HG02759 (cell line): ENCODE measurements around the gene FLYWCH1.

ENCODE experiments used
- ATAC-seq: cut with Tn5 transposase; IDR thresholded peaks from one replicate; pipeline ENCODE4 v1.9.1; 2021; ENCODE audit warnings: mild to moderate bottlenecking, moderate library complexity; ENCODE audit not compliant: unreplicated experiment

FLYWCH1 gene

DNA sequence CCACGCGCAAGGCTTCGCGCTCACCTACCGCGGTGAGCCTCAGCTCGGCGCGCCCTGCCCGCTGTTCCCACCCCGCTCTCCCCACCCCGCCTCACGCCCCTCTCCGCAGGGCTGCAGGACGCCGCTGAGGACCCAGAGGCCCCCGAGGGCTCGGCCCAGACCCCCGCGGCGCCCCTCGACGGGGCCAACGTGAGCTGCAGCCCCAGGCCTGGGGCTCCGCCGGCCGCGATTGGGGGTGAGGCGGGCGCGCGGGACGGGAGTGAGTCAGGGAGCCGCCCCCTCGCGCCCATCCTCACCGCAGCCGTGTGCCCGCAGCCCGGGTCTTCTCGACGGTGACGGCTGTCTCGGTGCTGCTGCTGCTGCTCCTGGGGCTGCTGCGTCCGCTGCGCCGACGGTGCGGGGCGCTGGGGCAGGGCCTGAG is 55.5 kb downstream of the FLYWCH1 start:
- no peak for ATAC-seq

DNA sequence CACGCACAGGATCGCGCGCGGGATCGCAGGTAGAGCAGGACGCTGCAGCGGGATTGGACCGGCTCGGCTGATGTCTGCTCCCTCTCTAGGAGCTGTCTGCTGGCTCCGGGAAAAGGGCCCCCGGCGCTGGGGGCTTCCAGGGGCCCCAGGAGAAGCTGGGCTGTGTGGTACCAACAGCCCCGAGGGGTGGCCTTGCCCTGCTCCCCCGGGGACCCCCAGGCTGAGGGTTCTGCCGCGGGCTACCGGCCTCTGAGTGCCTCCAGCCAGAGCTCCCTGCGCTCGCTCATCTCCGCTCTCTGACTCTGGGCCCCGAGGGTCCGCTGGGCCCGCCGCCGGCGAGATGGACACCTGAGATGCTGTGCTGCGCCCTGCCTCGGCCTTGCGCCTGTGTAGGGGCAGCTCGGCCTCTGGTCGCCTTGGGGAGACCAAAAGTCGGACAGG is 56.0 kb downstream of the FLYWCH1 start:
- no peak for ATAC-seq

DNA sequence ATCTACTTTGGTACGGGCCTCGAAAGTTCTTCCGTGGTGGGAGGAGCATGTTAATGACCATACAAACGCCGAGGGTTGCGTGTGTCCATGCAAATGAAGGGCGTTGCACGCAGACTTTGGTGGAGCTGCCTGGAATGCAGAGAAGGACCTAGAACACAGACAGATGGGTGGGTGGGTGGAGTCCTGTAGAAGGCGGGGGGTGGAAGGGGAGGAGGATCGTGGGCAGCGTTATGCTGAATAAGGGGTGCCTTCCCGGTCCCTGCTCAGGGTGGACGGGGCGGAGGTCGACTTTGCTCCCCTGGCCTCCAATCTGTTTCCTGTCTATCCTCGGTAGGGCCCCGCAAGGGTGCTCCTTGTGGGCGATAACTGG is 56.6 kb downstream of the FLYWCH1 start:
- no peak for ATAC-seq

DNA sequence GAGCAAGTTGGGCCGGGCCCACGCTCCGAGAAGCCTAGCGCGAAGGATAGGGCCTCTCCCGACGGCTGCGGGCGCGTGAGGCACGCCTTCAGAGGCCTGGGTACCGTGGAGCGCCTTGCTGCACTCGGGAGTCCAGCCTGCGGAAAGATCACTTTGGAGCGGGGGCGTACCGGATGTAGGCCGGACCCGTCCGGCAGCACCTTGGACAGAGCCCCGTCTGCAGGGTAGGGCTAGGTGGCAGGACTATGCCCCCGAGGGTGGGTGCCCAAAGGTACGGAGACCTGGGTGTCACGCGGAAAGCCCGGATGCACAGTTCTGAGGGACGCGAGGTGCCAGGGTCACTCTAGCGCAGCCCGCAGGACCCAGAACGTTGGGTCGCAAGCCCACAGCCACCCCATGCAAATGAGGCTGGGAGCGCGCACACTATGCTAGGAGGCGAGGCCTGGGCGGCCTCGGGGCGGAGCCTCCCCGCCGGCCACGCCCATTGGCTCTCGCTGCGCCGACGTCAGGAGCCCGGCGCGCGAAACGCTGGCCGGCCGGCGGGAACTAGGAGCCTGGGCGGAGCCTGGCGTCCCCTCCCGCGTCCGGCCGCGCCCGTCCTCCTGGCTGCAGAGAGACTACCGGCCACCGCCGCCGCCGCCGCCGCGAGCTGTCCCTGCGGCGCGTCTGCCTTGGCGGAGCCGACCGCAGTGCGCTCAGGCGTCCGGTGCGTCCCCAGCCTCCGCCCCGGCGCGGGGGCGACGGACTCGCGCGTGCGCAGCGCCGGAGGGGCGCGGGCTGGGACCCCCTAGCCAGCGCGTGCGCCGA is 57.2 kb downstream of the FLYWCH1 start, which contains the start of gene PAQR4:
TSS of gene PAQR4 (plus strand) at position 611 of the 807 bp plus-strand sequence. CDS start 327 bp downstream, outside the sequence.
- ATAC-seq: peak; percentile 74

DNA sequence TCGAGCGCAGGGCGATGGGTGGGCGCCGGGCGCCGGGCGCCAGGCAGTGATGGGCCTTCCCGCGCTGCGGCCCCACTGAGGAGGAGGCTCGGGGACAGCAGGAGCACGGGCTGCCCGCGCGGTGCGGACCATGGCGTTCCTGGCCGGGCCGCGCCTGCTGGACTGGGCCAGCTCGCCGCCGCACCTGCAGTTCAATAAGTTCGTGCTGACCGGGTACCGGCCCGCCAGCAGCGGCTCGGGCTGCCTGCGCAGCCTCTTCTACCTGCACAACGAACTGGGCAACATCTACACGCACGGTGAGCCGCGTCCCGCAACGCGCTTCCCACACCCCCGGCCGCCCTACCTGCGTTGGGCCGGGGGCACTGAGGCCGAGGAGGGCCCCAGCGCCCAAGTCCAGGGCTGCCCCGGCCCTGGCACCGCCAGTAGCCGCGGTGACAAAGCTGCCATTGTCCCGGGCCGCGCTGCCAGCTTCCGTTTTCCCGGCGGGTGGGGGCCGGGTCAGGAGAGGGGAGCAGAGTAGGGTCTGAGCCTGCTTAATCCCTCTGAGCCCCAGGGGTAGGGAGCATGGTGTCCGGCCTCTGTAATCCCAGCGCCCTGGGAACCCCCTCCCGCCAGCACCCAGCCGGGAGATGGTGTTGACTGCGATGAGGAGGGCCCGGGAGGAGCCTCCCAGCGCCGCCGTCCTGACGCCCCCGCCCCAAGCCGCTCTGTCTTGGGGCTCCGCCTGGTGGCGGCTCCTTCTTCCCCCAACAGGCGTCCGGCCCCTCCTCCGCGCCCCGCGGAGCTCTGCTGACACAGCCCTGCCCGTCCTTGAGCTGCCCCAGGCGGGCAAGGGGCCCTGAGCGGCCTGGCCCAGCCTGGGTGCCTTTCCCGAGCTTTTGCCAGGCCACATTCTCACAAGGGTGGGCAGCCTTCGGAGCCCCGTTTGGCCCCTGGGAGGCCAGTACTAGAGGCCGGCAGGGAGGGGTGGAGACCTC is 58.1 kb downstream of the FLYWCH1 start:
- peak; percentile 41 for ATAC-seq

DNA sequence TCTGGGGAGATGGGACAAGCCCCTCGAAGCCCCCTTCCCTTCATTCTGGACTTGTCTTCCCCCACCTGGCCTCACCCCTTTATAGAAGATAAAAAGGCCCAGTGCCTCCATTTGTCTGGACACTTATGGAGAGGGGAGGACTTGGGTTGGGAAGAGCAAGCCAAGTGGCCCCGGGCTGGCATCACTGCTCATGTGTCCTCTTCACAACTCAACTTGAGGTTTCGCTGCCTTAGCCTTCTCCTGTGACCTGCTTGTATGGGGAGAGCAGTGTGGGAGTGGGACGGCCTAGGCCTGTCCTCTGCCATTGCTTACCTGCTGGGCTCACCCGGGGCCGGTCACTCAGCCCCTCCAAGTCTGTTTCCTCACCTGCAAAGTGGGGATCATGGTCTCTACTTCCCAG is 58.8 kb downstream of the FLYWCH1 start:
- ATAC-seq: no peak

DNA sequence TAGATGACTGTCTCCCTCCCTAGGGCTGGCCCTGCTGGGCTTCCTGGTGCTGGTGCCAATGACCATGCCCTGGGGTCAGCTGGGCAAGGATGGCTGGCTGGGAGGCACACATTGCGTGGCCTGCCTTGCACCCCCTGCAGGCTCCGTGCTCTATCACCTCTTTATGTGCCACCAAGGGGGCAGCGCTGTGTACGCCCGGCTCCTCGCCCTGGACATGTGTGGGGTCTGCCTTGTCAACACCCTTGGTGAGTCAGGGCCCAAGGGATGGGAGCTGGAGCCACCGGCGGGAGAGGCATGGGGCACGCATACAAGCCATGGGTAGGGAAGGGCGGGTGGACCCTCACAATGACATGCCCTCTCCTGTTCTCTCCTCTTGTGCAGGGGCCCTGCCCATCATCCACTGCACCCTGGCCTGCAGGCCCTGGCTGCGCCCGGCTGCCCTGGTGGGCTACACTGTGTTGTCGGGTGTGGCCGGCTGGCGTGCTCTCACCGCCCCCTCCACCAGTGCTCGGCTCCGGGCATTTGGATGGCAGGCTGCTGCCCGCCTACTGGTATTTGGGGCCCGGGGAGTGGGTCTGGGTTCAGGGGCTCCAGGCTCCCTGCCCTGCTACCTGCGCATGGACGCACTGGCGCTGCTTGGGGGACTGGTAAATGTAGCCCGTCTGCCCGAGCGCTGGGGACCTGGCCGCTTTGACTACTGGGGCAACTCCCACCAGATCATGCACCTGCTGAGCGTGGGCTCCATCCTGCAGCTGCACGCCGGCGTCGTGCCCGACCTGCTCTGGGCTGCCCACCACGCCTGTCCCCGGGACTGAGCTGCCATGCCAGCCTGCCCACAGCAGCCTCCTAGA is 59.6 kb downstream of the FLYWCH1 start:
- ATAC-seq: no peak

DNA sequence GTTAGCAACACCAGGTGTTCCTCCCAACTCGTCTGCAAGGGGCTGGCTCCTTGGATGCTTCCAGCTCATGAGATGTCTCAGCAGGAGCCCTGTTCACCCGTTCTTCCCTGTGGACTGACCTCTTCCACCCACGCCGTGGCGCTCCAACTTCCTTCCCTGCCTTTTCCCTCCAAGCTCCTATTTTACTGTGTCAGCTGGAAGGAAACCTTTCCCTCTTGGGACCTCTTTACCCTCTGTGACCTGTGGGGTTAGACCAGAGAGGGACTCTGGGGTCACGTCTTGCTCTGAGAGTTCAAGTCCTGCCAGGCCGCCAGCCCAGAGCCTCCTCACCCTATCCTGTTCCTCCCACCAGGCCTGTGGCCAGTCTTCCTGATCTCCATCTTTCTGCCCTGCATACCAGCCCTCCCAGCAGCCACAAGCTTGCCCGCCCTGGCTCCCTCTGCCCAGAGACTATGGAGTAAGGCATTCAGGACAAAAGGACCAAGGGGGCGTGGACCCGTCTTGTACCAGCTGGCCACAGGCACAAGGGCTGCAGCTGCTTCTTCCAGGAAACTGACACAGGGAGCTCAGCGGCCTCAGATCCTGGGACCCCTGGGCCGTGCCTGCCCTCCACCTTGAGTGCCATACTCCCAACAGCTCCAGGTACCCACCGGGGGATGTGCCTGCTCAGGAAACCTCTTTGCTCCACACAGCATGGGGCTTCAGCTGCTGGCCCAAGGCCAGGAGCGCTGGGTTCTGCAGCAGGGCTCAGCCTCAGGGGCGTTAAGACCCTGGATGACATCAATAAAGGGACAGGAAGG is 60.5 kb downstream of the FLYWCH1 start:
- no peak for ATAC-seq

DNA sequence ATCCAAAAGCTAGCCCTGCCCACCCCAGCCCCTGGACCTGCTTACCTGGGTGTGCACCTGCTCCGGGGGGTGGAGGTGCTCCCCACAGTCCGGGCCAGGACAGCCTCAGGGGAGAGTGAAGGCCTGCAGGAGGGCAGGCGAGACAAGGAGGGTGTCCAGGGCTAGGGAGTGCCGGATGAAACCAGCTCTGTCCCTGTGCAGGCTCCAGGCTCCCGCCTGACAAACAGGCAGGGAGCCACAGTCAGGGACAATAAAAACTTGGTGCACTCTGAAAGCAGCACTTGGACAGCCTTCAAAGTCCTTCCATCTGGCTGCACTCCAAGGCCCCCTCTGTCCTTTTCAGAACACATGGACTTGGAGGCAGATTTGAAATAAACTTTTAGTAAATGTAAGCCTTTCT is 61.4 kb downstream of the FLYWCH1 start:
- ATAC-seq: no peak

DNA sequence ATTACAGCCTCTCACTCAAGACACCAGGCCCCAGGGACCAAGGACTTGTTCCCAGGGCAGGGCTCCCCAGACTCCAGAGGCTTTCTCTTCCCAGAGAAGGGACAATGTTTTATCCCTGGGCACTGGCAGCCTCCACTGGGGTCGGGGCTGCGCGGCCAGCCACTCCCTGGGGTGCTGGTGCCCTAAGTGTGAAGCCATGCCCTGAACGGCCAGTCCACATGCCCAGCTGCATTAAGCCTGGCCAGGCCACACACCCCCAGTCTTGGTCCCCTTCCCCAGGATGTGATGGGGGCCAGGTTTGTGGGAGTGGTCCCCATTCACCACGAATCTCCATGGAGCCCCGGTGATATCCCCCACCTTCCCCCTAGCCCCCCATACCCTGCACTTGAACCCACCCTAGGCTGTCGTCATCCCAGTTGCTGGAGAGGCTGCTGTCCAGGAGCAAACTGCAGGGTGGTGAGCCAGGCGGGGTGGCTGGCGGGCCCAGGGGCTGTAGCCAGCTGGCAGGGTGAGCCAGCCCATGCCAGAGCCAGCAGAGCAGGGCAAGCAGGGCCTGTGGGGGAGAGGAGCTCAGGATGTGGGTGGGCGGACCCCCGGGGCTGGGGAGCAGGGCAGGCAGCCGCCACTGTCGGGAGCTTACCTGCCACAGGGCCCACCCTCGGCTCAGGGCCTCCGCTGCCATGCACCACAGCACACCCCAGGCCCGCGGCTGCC is 62.0 kb downstream of the FLYWCH1 start:
- no peak for ATAC-seq

DNA sequence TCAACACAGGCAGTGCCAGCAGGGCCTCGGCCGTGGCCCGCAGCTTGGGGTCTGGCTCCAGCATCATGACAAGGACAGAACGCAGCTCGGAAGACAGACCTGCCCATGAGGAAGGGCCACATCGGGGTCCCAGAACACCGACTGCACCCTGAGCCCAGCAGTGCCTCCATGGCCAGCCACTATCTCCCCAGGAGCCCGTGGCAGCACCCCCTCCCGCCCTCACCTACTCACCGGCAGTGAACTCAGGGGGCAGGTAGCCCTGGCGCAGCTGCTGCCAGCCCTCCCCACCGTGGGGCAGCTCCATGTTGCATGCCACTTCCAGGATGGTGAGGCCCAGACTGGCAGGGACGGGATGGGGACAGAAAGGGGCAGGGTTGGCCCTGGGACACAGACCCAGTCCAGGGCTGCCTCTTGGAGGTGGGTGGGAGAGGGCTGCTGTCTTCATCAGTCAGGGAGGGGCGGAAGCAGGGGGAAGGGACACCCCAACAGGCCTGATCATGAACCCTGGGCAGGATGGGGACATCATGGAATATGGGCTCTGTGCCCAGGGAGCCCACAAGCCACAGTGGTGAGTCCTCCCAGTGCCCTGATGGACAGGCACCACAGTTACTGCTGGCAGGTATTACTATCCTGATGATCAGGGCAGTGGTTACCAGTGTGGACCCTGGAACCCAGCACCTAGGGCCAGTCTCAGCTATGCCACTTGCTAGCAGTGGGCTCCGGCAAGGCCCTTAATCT is 62.8 kb downstream of the FLYWCH1 start:
- ATAC-seq: no peak

DNA sequence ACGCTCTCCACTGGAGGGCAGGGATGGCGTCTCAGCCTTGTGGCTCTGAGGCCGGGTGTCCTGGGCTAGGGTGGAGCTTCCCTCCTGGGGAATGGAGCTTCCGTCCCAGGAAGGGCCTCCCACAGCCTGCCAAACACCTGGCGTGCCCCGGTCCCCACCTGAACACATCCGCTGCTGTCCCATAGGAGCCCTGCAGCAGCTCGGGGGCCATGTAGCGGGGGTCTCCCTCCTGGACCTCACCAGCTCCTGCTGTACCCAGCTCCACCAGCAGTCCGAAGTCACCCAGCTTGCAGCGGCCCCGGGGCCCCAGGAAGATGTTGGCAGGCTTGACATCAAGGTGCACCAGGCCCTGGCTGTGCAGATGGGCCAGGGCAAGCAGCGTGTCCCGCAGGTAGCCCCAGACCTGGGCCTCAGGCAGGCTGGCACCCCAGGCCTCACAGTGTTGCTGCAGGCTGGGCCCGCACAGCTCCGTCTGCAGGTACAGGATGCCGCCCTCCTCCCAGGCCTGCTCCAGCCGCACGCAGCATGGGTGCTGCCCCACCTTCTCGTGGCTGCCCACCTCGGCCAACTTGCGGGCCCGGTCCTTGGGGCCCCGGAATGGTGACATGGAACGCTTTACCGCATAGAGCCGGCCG is 63.5 kb downstream of the FLYWCH1 start:
- no peak for ATAC-seq

DNA sequence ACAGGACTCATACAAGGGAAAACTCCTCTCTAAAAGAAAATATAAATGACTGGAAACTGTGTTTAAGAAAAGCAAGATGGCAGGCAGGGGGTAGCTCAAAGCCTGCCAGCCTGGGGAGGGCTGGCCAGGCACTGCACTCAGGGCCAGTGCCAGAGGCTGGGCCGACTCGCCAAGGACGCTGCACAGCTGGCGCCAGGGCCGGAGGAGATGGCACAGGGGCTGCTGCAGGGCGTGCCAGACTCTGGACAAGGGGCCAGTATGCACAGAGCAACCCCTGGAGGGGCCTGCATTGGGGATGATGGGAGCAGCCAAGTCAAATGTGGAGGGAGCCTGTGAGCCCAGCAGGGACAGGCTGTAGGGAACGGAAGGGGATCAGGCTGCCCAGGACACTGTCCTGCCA is 64.5 kb downstream of the FLYWCH1 start:
- ATAC-seq: no peak

DNA sequence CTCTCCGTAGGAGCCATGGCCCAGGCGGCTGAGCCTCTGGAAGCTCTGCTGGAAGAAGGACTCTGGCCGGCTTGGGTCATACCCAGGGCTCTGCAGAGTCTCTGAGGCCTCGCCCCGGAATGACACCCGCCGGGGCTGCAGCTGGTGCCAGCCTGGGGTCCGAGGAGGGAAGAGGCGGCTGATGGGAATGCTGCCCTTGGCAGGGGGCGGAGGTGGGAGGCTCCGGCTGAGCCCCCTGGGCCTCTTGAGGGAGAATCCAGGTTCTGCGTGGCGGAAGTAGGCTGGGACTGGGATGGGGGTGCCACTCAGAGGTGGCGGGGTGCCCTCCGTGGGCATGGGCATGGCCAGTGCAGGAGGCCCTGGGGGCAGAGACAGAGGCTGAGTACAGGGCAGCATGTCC is 64.9 kb downstream of the FLYWCH1 start:
- ATAC-seq: no peak

DNA sequence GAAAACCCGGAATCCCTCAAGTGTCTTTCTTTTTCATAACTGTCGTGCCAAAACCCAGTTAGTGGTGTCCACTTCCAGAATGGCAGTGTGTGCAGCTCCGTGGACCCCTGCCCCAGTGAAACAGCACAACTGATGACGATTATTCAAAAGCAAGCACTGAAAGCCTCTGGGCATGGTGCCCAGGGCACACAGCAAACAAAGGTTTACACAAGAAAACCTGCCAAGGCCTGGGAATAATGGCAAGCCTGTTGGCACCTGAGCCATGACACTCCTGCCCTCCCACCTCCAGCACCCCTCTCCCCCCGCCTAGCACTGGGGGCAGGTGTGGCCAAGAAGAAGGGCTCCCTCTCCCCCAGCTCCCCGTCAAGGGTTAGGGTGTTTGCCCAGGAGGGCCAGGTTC is 65.7 kb downstream of the FLYWCH1 start:
- no peak for ATAC-seq

DNA sequence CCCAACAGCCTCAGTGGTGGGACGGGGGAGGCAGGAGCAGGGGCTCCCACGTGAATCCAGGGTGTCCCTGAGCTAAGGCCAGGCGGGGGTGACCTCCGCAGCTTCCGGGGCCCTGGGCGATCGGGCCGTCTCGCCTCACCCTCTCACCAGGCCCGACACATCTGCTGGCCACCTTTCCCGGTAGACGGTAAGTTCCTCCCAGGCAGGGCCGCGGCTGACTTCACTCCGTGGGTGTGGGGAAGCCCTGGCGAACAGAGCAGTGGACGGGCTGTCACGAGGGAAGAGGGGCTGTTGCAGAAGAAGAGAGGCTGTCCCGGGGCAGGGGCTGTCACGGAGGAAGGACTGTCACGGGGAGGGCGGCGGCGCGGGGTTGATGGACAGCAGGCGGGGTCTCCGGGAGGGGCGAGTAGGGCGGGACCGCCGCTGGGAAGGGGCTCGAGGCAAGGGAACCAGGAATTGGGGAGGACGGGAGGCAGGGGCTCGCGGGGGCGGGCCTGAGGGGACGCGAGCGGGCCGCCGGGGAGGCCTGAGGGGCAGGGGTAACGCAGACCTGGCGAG is 68.0 kb downstream of the FLYWCH1 start:
- no peak for ATAC-seq

DNA sequence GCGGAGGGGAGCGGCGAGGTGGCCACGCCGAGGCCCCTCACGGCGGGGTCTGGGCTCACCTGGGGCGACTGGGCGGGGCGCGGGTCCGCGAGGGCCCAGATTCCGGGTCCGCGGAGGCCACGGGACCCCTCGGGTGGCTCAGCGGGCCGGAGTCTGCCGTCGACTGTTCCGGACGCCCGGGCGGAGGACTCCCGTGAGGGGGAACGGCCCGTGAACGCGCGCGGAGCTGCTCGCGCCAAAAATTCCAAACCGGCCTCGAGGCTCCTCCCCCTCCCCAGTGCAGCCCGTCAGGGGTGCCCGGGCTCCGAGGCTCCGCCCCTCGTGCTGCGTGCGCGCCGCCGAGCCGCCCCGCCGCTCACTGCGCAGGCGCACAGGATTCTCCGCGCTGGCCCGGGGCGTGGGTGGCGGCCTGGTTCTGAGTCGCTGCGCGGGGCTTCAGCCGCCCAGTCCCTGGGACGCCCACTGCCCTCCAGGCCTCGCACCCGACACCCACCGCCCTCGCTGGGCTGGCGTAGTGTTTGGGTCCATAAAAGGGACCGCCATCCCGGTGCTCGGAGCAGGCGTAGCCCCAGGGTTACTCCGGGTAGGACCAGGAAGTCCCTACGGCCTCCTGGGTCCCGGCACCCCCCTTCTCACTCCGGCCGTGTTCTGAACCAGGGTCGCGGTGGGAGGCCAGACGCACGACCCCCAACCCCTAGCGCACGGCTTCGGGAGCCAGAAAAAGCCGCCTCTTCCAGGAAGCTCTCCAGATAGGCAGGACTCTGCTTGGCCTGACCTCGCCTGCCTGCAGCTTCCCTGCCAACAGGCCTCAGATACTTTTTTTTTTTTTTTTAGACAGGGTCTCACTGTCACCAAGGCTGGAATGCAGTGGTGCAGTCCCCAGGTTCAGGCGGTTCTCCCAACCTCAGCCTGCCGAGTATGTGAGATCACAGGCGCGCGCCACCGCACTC is 68.8 kb downstream of the FLYWCH1 start, which contains the start of gene PKMYT1:
TSS of gene PKMYT1 (minus strand) at position 220 of the 950 bp plus-strand sequence. CDS start 789 bp downstream, outside the sequence.
- peak; percentile 78 for ATAC-seq
